ENCODE data around the gene SLFNL1.

SLFNL1 gene

GRCh38 chr1:41003640-41004220 is 17.8 kb downstream of the SLFNL1 start:
- Histone ChIP-seq H3K4me3 (ENCODE audit: low read depth in 1 of 2, low read length in 2 of 2) (no peak overlapping the region), H3K36me3 (ENCODE audit: insufficient read depth, low read length) (peaks cover 76% of the 10 kb centered on the region), H3K9me3 (ENCODE audit: low read length) (no peaks in the 10 kb centered on the region), H3K9ac (ENCODE audit: low read length) (no peak overlapping the region), H3K4me1 (ENCODE audit: insufficient read depth, low read length) (peaks cover 20% of the 10 kb centered on the region), H3K27me3 (ENCODE audit: control insufficient read depth in 1 of 2, insufficient read depth in 2 of 2, low read length in 2 of 2) (no peaks in the 10 kb centered on the region), H3K27ac (ENCODE audit: low read depth, low read length) (peak overlapping the region; percentile 71)

GRCh38 chr1:41003127-41003639 is 18.3 kb downstream of the SLFNL1 start:
- no peak overlapping the region for H3K4me3 ChIP-seq (ENCODE audit: low read depth in 1 of 2, low read length in 2 of 2)
- H3K36me3 ChIP-seq (ENCODE audit: insufficient read depth, low read length) = peaks cover 76% of the 10 kb centered on the region
- no peak overlapping the region for H3K9ac ChIP-seq (ENCODE audit: low read length)
- H3K9me3 ChIP-seq (ENCODE audit: low read length) = no peaks in the 10 kb centered on the region
- no peaks in the 10 kb centered on the region for H3K27me3 ChIP-seq (ENCODE audit: control insufficient read depth in 1 of 2, insufficient read depth in 2 of 2, low read length in 2 of 2)
- H3K4me1 ChIP-seq (ENCODE audit: insufficient read depth, low read length) = peaks cover 20% of the 10 kb centered on the region
- H3K27ac ChIP-seq (ENCODE audit: low read depth, low read length) = peak overlapping the region; percentile 71

GRCh38 chr1:40998668-40999067 is 22.9 kb downstream of the SLFNL1 start:
- Histone ChIP-seq H3K27me3 (ENCODE audit: control insufficient read depth in 1 of 2, insufficient read depth in 2 of 2, low read length in 2 of 2) (no peaks in the 10 kb centered on the region), H3K9me3 (ENCODE audit: low read length) (no peaks in the 10 kb centered on the region), H3K36me3 (ENCODE audit: insufficient read depth, low read length) (peaks cover 63% of the 10 kb centered on the region), H3K9ac (ENCODE audit: low read length) (no peak overlapping the region), H3K27ac (ENCODE audit: low read depth, low read length) (no peak overlapping the region), H3K4me3 (ENCODE audit: low read depth in 1 of 2, low read length in 2 of 2) (no peak overlapping the region), H3K4me1 (ENCODE audit: insufficient read depth, low read length) (peaks cover 12% of the 10 kb centered on the region)

- no peaks in the 10 kb centered on the region for H3K4me1 ChIP-seq (ENCODE audit: insufficient read depth, low read length)
- no peak overlapping the region for H3K27ac ChIP-seq (ENCODE audit: low read depth, low read length)
- no peaks in the 10 kb centered on the region for H3K27me3 ChIP-seq (ENCODE audit: control insufficient read depth in 1 of 2, insufficient read depth in 2 of 2, low read length in 2 of 2)
- peaks cover 54% of the 10 kb centered on the region for H3K36me3 ChIP-seq (ENCODE audit: insufficient read depth, low read length)
- no peak overlapping the region for H3K9ac ChIP-seq (ENCODE audit: low read length)
- H3K9me3 ChIP-seq (ENCODE audit: low read length) = no peaks in the 10 kb centered on the region
- no peak overlapping the region for H3K4me3 ChIP-seq (ENCODE audit: low read depth in 1 of 2, low read length in 2 of 2)
Observed at GRCh38 chr1:40997096-40997495, 24.4 kb downstream of the SLFNL1 start.

- Histone ChIP-seq H3K27me3 (ENCODE audit: control insufficient read depth in 1 of 2, insufficient read depth in 2 of 2, low read length in 2 of 2) (no peaks in the 10 kb centered on the region), H3K27ac (ENCODE audit: low read depth, low read length) (no peak overlapping the region), H3K9ac (ENCODE audit: low read length) (no peak overlapping the region), H3K4me3 (ENCODE audit: low read depth in 1 of 2, low read length in 2 of 2) (no peak overlapping the region), H3K36me3 (ENCODE audit: insufficient read depth, low read length) (peaks cover 80% of the 10 kb centered on the region), H3K9me3 (ENCODE audit: low read length) (no peaks in the 10 kb centered on the region), H3K4me1 (ENCODE audit: insufficient read depth, low read length) (peaks cover 27% of the 10 kb centered on the region)
Observed at GRCh38 chr1:40989066-40989465, 32.5 kb downstream of the SLFNL1 start.

- H3K9me3 ChIP-seq (ENCODE audit: low read length) = no peaks in the 10 kb centered on the region
- peaks cover 35% of the 10 kb centered on the region for H3K4me1 ChIP-seq (ENCODE audit: insufficient read depth, low read length)
- no peaks in the 10 kb centered on the region for H3K27me3 ChIP-seq (ENCODE audit: control insufficient read depth in 1 of 2, insufficient read depth in 2 of 2, low read length in 2 of 2)
- no peak overlapping the region for H3K9ac ChIP-seq (ENCODE audit: low read length)
- peaks cover 81% of the 10 kb centered on the region for H3K36me3 ChIP-seq (ENCODE audit: insufficient read depth, low read length)
- H3K27ac ChIP-seq (ENCODE audit: low read depth, low read length) = no peak overlapping the region
- H3K4me3 ChIP-seq (ENCODE audit: low read depth in 1 of 2, low read length in 2 of 2) = no peak overlapping the region
Observed at GRCh38 chr1:40988280-40988679, 33.2 kb downstream of the SLFNL1 start.

GRCh38 chr1:40987439-40988276 is 33.9 kb downstream of the SLFNL1 start:
- Histone ChIP-seq H3K36me3 (ENCODE audit: insufficient read depth, low read length) (peaks cover 81% of the 10 kb centered on the region), H3K9ac (ENCODE audit: low read length) (no peak overlapping the region), H3K4me3 (ENCODE audit: low read depth in 1 of 2, low read length in 2 of 2) (no peak overlapping the region), H3K9me3 (ENCODE audit: low read length) (no peaks in the 10 kb centered on the region), H3K27me3 (ENCODE audit: control insufficient read depth in 1 of 2, insufficient read depth in 2 of 2, low read length in 2 of 2) (no peaks in the 10 kb centered on the region), H3K4me1 (ENCODE audit: insufficient read depth, low read length) (peaks cover 41% of the 10 kb centered on the region), H3K27ac (ENCODE audit: low read depth, low read length) (no peak overlapping the region)

GRCh38 chr1:40986956-40987355 is 34.6 kb downstream of the SLFNL1 start:
- peaks cover 48% of the 10 kb centered on the region for H3K4me1 ChIP-seq (ENCODE audit: insufficient read depth, low read length)
- no peaks in the 10 kb centered on the region for H3K9me3 ChIP-seq (ENCODE audit: low read length)
- no peak overlapping the region for H3K9ac ChIP-seq (ENCODE audit: low read length)
- H3K27me3 ChIP-seq (ENCODE audit: control insufficient read depth in 1 of 2, insufficient read depth in 2 of 2, low read length in 2 of 2) = no peaks in the 10 kb centered on the region
- no peak overlapping the region for H3K4me3 ChIP-seq (ENCODE audit: low read depth in 1 of 2, low read length in 2 of 2)
- peaks cover 76% of the 10 kb centered on the region for H3K36me3 ChIP-seq (ENCODE audit: insufficient read depth, low read length)
- H3K27ac ChIP-seq (ENCODE audit: low read depth, low read length) = no peak overlapping the region

- no peak overlapping the region for H3K4me3 ChIP-seq (ENCODE audit: low read depth in 1 of 2, low read length in 2 of 2)
- peaks cover 54% of the 10 kb centered on the region for H3K4me1 ChIP-seq (ENCODE audit: insufficient read depth, low read length)
- peaks cover 70% of the 10 kb centered on the region for H3K36me3 ChIP-seq (ENCODE audit: insufficient read depth, low read length)
- H3K27ac ChIP-seq (ENCODE audit: low read depth, low read length) = peak overlapping the region; percentile 12
- no peaks in the 10 kb centered on the region for H3K9me3 ChIP-seq (ENCODE audit: low read length)
- H3K27me3 ChIP-seq (ENCODE audit: control insufficient read depth in 1 of 2, insufficient read depth in 2 of 2, low read length in 2 of 2) = no peaks in the 10 kb centered on the region
- no peak overlapping the region for H3K9ac ChIP-seq (ENCODE audit: low read length)
Observed at GRCh38 chr1:40986328-40986783, 35.2 kb downstream of the SLFNL1 start.

GRCh38 chr1:40985875-40986274 is 35.6 kb downstream of the SLFNL1 start:
- H3K4me3 ChIP-seq (ENCODE audit: low read depth in 1 of 2, low read length in 2 of 2) = no peak overlapping the region
- H3K27me3 ChIP-seq (ENCODE audit: control insufficient read depth in 1 of 2, insufficient read depth in 2 of 2, low read length in 2 of 2) = no peaks in the 10 kb centered on the region
- H3K27ac ChIP-seq (ENCODE audit: low read depth, low read length) = peak overlapping the region; percentile 12
- peaks cover 65% of the 10 kb centered on the region for H3K36me3 ChIP-seq (ENCODE audit: insufficient read depth, low read length)
- H3K4me1 ChIP-seq (ENCODE audit: insufficient read depth, low read length) = peaks cover 59% of the 10 kb centered on the region
- H3K9me3 ChIP-seq (ENCODE audit: low read length) = no peaks in the 10 kb centered on the region
- H3K9ac ChIP-seq (ENCODE audit: low read length) = no peak overlapping the region

GRCh38 chr1:40985161-40985560 is 36.4 kb downstream of the SLFNL1 start:
- peaks cover 64% of the 10 kb centered on the region for H3K4me1 ChIP-seq (ENCODE audit: insufficient read depth, low read length)
- H3K4me3 ChIP-seq (ENCODE audit: low read depth in 1 of 2, low read length in 2 of 2) = no peak overlapping the region

More at GRCh38 chr1:40985161-40985560, 36.4 kb downstream of the SLFNL1 start:
- Histone ChIP-seq H3K9ac (ENCODE audit: low read length) (no peak overlapping the region), H3K27me3 (ENCODE audit: control insufficient read depth in 1 of 2, insufficient read depth in 2 of 2, low read length in 2 of 2) (no peaks in the 10 kb centered on the region), H3K9me3 (ENCODE audit: low read length) (no peaks in the 10 kb centered on the region), H3K27ac (ENCODE audit: low read depth, low read length) (peak overlapping the region; percentile 14), H3K36me3 (ENCODE audit: insufficient read depth, low read length) (peaks cover 58% of the 10 kb centered on the region)
